T-helper 22 cell (primary cell): ENCODE results near the gene KRT15.

Source experiments
- DNase-seq: peaks from one replicate; pipeline ENCODE4 v3.0.0-alpha.2; 2020; ENCODE audit warnings: low read depth

Gene KRT15

DNA sequence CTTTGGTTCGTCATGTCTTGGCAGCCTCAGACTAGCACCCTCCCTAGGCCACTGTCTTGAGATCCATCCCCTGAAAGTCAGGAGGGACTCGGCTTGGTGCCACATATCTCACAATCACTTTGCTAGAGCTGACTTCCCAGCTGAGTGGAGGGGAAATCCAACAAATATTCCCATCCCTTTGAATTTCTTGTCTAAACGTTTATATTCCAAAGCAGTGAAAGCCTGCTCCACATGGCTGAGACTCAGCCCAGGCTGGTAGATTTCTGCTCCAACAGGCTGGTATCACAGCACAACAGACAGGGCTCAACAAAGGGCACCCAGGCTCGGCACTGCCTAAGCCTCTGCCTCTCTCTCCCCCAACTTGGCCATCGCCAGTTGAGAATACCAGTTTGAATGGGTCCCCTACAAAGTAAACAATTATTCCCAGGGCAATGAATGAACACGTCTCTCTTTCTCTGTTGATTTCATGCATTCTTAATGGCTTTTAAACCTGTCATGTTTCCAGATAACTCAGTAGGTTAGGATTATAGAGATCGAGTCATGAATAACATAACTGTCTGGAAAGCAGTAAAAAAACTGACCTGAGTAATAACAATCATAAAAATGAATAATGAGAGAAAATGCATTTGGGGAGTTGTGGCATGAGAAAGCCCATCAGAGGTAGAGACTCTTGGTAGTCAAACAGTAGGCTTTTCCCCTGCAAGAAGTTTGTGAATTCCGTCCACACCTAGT, 14.3 kb downstream of the KRT15 start:
- DNase-seq, result no peak

DNA sequence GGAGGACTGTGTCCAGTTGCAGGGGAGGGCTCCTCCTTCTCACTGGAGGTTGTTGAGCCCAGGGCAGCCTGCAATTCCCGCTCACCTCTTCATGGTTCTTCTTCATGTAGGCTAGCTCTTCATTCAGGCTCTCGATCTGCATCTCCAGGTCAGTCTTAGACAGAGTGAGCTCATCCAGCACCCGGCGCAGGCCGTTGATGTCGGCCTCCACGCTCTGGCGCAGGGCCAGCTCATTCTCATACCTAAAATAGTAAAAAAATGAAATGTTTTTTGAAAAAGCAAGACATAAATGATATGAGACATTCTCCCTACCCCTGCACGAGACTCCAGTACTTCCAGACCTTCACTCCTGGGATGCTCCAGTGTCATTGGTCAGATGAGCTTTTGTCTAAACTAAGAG, 15.5 kb downstream of the KRT15 start:
- DNase-seq, result no peak

DNA sequence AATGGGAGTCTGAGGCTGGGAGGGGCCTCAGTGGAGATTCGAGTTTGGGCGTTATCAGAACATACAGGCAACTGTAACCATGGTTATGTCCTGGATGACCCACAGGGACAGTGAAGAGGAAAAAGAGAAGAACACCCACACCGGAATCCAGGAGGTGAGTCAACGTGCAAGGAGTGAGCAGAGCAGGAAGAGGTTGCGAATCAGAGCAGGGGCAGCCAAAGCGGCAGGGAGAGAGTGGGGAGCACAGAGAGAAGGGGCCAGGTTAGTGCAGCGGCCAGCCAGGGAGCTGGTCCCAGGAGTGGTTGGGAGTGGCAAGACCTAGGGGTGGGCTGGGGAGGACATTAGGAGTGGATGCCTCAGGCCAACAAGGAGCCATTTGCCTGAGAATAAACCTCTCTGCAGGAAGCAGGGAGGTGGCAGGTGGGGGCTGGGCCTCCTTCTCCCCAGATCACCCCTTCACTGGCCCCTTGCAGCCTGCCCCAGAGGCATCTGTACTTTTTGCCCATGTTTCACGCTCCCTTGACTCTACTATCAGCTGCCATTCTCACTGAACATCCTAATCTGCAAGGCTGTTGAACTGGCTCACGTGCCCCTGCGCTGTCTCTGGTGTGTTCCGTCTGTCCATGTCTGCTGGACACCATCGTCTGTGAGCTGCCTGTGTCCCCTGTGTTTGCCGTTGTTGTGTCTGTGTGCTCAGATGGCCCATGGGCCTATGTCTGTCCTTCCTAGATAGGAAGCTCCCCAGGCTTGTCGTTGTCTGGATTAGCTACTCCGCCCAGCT, 18.4 kb downstream of the KRT15 start:
- DNase-seq, result no peak

DNA sequence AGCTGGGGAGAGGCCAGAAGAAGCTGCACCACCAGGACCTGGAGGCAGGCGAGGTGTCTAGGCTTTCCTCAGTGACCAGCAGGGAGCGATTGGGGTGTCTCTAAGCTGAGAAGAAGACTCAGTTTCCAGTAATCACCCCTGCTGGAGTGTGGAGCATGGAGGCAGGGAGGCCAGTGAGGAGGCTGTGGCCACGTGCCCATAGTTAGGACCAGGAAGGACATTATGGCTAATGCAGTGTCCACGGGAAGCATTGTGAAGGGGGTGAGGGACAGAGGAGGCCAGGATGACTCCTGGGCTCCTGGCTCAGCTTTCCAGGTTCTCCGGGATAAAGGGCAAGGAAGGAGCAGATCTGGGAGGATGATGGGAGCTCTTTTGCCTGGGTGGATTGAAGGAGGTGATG, 19.0 kb downstream of the KRT15 start:
- no peak for DNase-seq

DNA sequence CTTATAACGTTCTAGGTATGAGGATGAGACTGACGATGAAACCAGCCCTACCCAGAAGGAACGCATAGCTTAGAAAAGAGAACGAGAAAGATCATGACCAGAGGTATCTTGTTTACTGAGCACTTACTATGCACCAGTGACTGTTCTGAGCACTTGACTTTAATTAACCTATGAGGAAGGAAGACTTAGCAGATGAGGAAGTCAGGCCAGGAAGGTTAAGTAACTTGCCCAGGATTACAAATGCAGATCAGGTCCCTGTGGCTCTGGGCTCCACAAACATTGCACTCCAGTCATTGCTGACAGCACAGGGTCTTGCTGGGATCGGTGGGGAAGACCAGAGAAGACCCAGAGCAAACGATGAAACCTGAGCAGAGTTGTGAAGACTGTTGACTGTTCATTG, 20.4 kb downstream of the KRT15 start:
- no peak for DNase-seq

DNA sequence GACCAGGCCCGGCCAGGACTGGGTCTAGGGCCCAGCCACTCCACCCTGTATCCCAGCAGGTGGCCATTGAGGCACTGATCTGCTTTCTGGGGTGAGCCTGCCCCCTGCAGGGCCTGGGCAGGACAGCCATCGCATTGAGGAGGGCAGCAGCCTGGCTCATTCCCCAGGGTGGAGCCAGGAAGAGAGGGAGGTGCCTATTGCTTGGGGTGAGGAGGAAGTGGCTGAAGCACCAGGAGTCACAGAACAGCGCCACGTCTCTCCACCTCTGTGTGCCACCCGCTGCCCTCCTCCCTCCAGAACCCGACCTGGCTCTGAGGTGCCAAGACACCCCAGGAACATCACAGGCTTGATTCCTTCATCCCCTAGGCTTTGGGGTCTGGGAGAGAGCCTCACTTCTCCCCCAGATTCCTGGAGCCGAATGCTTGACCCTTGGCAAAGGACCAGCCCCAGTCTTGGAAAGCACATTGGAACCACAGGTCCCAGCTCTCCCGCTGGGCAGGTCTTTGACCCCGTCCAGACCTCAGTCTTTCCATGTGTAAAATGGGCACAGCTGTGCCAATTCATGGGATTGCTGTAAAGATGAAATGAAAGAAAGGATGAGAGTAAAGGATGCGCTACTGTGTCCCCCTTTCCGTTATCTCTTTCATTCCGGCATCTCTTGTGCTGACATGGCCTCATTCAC, 21.7 kb downstream of the KRT15 start:
- DNase-seq, result no peak

DNA sequence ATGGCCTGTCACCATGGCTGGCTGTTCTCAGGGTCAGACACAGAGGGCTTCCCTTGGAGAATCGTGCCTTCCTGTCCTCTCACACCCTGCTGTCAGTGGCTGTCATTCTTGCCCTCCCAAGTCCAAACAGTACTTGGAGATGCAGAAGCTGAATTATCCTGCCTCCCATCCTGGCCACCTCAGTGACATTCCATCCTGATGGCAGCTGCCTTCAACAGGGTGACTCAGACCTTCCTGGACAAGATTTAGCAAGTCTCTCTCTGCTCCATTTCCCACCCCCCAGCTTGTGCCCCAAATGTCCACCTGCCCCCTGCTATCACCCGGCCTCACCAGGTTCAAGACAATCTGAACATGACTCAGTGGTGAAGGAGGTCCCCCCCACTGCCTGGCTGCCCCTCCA, 24.2 kb downstream of the KRT15 start:
- DNase-seq, result no peak

DNA sequence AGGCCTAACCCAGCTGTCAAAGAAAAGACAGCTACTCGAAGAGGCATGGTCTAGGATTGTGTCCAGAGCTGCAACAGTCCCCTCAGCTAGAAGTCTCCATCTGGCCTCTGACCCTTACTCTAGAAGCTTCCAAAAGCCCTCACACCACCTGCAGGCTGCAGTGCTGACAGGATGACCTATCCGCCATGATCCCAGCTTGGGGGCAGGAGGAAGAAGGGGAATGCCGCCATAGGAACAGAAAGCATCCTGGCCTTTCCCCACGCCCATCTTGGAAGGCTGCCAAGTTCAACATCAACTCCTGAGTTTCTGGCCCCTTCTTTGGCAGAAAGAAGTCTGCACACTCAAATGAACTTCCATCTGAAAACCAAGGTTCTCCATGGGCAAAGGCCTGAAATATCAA, 25.9 kb downstream of the KRT15 start:
- no peak for DNase-seq

DNA sequence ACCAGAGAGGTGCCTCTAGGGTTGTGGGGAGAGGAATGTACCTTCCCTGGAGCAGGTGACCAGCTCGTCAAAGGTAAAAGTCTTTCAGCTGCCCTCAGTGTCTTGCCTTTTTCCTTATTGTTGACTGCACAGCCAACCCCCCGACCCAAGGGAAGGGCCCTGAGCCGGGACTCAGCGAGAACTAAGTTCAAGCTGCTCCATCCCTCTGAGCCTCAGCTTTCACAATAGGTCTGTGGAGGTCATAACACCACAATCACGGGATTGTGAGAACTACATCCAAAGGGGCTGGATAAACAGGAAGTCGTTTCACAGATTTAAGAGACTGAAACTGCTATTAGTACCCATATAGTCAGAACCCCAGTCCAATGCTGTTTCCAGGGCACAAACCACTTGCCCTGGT, 26.3 kb downstream of the KRT15 start:
- no peak for DNase-seq

DNA sequence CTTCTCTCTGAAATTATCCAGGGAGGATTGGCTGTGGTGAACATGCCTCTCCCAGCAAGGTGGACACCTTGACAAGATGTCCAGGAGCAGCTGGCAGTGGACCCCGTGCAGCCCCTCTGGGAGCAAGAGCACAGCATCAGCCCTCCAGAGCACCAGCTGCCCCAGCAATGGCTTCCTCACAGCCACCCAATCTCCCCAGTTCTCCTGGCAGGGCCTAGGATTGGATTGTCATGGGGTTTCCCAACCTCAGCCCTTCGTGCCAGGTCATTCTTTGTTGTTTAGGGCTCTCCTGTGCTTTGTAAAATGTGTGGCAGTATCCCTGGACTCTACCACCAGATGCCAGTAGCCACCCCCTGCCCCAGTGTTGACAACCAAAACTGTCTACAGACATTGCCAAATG, 27.2 kb downstream of the KRT15 start:
- DNase-seq, result no peak

DNA sequence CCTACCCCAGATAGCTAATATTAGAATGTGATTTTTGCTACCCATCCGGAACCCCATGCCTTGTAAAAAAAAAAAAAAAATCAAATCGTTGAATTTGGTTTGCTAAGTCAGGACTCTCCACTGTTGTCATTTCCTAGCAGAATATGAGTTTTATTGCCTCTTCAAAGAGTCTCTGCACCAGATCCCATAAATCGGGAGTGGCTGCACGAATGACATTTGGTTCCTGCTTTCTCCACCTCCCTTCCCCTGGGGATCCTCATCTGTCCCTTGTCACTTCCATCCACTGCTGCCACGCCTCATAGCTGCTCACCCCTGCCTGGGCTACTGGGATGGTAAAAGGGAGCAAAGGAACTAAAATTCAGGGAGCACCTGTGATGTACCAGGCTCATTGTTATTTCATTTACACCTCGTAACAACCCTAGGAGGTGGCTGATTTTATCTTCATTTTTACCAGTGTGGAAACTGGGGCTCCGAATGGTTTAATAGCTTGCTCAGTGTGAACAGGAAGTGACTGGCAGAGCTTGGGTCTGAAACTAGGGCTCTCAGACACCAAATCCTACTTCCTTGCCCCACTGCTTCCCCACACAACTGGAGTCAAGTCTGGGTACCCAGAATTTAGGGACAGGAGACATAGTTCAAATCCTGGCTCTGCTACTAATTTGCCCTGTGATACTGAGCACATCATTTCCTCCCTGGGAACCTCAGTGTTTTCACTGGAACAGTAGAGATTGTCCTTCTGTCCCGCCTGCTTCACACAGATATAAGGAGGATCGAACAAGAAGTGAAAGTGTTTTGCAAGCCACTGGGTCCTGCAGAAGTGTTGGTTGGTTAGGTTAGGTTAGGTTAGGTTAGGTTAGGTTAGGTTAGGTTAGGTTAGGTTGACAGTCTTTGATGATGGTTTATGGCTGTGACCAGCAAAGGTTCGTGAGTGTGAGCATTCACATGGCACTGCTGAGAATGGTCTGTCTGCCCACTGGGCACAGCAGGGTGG, 28.4 kb downstream of the KRT15 start:
- no peak for DNase-seq

DNA sequence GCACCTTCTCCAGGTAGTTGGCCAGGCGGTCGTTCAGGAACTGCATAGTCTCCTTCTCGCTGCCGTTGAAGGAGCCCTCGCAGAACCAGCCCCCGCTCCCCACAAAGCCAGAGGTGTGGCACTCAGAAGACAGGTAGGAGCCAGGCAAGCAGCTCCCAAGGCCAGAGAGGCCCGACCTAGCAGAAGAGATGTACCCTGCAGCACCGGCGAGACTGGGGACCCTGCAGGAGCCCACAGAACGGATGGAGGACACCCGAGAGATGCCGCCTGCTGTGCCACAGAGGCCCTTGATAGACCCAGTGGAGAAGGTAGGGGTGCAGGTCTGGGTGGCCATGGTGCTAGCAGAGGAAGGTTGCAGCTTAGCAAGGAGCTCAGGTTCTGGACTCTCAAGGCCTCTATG, 29.2 kb downstream of the KRT15 start, which contains the start of gene KRT36:
Gene KRT36 (minus strand): TSS at position 380 of the 400 bp plus-strand sequence. CDS start 46 bp downstream, at position 334.
- DNase-seq, result no peak

DNA sequence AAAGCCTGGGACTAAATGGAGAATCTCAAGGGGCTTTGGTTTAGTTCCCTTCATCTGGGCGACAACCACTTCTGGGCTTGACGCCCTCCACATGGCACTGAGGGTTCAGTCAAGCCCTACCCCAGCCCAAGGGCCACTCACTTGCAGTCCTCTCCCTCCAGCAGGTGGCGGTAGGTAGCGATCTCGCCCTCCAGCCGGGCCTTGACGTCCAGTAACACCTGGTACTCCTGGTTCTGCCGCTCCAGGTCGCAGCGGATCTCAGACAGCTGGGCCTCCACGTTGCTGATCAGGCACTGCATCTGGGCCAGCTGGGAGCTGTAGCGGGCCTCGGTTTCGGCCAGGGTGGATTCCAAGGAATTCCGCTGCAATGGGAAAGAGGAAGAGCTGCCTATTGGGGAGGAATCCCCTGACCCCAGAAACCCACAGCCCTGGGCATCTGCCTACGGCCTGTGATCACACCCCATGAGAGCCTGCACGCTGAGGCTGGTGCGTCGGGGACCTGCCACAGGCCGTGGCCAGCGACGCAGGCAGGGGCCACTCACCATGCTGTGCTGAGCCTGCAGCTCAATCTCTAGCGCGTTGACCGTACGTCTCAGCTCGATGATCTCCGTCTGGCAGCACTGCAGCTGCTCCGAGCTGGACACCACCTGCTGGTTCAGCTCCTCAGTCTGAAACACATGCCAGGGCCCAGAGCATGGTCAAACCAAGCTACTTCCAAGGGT, 31.7 kb downstream of the KRT15 start:
- no peak for DNase-seq

DNA sequence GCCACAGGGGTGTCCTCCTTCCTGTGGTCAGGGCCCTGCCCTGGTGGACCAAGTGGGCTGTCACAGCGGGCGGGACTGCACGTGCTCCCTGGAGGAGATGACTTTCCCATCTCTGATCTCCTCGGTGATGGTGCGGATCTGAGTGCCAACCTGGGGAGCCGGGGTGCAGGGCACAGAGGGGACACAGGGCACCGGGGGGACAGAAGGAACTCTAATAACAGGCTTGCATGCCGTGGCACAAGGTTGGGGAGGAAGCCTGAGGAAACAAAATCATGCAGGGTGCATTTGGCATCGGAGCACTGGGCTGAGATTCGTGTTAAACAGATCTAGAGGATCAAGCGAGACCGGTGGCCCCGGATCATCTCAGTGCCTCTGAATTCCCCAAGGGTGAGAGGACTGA, 32.4 kb downstream of the KRT15 start:
- DNase-seq, result no peak

DNA sequence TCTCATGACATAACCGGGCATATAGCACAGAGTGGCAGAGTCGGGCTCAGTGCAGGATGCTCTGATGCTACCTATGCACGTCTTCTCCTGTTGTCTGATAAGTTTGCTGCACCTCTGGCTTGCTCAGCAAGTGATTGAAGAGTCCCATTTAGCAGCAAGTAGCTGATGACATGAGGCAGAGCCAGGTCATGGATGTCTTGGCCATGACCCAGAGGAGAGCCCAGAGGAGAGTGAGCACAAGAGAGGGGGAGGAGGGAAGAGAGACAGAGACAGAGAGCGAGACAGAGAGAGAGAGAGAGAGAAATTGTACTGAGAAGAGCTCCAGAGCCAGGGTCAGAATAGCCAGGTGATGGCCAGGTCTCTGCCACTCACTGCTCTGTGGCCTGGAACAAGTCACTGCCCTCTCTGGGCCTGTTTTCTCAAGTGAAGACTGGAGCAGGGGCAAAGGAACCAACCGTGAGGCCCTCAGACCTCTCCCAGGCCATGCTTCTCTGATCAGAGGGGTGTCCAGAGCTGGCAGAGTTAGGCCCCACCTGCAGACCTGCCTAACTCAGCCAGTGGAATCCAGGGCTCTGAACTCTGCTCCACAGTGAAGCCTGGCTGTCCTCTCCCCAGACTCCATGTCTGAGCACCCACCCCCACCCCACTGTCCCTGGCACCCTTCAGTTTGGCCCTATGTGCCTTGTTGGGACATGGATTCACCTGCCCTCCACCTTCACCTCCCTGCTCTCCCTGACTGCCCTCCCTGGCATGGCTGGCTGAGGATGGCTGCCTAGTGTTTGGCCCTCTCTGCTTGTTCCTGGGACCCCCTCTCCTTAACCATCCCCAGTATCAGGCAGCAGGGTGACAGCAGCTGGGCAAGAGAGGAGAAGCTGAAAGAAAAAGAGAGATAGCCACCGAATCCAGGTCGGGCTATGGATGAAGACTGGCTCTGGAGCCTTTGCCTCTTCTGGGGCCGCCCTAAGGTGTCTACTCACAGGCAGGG, 33.5 kb downstream of the KRT15 start:
- no peak for DNase-seq

DNA sequence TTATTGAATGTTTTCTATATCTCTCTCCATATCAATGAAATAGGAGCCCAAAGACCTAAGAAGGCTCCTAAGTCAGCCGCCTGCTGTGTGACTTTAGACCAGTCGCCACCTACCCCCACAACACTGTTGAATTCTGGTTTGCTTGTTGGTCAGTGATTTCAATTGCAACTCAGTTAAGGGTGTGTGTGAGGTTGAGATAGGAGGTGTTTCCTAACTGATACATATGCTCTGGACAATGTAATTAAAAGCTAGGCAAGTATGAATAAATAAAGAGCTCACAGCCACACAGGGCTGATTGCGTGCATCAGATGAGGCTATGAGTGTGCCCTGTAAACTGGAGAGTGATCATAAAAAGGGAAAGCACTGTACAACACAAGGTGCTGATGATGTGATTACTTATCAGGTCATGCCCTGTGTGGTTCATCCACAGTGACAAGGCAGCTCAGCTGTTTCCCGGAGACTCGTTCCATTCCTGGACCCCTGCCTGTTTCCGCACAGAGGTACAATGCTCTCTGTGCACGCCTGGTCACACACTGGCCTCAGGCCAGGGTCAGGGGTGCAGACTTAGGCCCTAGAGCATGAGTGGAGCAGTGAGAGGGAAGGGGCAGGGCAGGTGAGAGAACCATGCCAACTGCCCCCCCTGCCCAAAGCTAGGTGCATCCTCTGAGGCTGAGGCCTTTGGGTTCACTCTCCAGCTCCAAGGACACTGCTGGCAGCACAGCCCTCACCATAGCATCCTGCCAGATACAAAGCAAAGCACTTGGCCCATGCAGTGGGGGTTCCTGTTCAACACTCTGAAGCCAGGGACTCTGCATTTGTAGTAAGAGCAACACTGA, 34.5 kb downstream of the KRT15 start:
- DNase-seq, result no peak

DNA sequence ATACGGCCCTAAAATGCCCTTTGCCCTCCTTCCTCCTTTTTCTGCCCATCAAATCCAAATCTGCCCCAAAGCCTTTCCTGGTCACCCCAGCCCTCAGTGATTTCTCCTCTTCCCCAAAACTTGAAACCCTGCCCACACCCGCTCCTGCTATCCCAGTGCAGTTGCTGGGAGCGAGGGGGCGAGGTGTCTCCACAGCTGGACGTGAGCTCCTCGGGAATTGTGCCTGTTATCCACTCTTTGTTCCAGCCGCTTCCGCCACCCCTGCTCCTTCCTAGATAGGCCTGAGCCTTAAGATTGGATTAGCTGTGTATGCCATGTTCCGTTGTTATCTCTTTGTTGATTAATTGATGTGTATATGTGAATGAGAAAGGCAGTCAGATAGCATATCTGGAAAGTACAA, 35.2 kb downstream of the KRT15 start:
- no peak for DNase-seq

DNA sequence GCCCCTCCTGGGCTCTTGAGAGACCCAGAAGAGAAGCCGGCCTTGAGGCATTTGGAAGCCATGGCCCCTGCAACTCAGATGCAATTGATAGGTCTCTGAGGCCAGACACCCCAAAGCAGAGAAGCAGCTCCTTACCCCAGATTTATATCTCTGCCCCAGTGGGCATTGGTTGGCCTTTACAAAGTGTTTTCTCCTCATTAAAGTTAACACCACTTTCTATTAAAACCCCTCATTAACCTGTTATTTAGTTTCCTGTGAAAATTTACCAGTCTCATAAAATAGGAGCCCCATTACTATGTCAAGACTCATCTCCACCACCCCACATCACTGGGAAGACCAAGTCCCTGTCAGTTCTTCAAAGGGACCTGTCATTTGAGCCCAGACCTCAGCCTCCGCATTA, 37.7 kb downstream of the KRT15 start, which contains the start of gene KRT35:
Gene KRT35 (minus strand): TSS at position 116 of the 400 bp plus-strand sequence. CDS start 54 bp downstream, at position 62.
- DNase-seq, result no peak

DNA sequence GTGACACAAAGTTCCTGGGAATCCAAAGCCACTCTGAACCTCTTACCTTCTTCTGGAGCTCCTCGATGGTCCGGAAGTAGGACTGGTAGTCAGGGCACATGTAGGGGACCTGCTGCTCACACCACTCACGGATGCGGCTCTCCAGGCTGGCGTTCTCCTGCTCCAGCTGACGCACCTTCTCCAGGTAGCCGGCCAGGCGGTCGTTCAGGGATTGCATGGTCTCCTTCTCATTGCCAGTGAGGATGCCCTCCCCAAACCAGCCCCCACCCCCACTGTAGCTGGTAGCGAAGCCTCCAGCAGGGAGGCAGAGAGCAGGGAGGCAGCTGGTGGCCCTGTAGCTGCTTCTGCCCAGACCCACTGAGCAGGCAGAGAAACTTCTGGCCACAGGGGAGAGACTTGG, 38.1 kb downstream of the KRT15 start:
- DNase-seq, result no peak
